ENCODE measurements around the gene SYNDIG1.

SYNDIG1 gene

GRCh38 chr20:24580855-24581254 is 111.4 kb downstream of the SYNDIG1 start:
- TF ChIP-seq CTCF (conservative IDR thresholded peaks at IDR 0.05; ENCODE audit: low read depth, low read length), result no peak
- no peak for DNase-seq (ENCODE audit: low read depth)
- H3K4me3 ChIP-seq (ENCODE audit: low read depth, low read length), result no peak overlapping the region

- DNase-seq (ENCODE audit: low read depth), result no peak
- no peak for TF ChIP-seq CTCF (conservative IDR thresholded peaks at IDR 0.05; ENCODE audit: low read depth, low read length)
- H3K4me3 ChIP-seq (ENCODE audit: low read depth, low read length), result no peak overlapping the region
Measured at GRCh38 chr20:24581443-24582170, 112.2 kb downstream of the SYNDIG1 start.

GRCh38 chr20:24582373-24583168 is 113.1 kb downstream of the SYNDIG1 start:
- no peak overlapping the region for H3K4me3 ChIP-seq (ENCODE audit: low read depth, low read length)
- TF ChIP-seq CTCF (conservative IDR thresholded peaks at IDR 0.05; ENCODE audit: low read depth, low read length), result no peak
- DNase-seq (ENCODE audit: low read depth), result no peak

GRCh38 chr20:24583169-24583792 is 113.9 kb downstream of the SYNDIG1 start:
- no peak for TF ChIP-seq CTCF (conservative IDR thresholded peaks at IDR 0.05; ENCODE audit: low read depth, low read length)
- DNase-seq (ENCODE audit: low read depth), result no peak
- H3K4me3 ChIP-seq (ENCODE audit: low read depth, low read length), result no peak overlapping the region

- H3K4me3 ChIP-seq (ENCODE audit: low read depth, low read length), result no peak overlapping the region
- no peak for DNase-seq (ENCODE audit: low read depth)
- no peak for TF ChIP-seq CTCF (conservative IDR thresholded peaks at IDR 0.05; ENCODE audit: low read depth, low read length)
Measured at GRCh38 chr20:24584078-24584477, 114.6 kb downstream of the SYNDIG1 start.

GRCh38 chr20:24584538-24585356 is 115.3 kb downstream of the SYNDIG1 start:
- peak; percentile 62 for DNase-seq (ENCODE audit: low read depth)
- TF ChIP-seq CTCF (conservative IDR thresholded peaks at IDR 0.05; ENCODE audit: low read depth, low read length), result no peak
- H3K4me3 ChIP-seq (ENCODE audit: low read depth, low read length), result no peak overlapping the region

All from choroid plexus epithelial cell (primary cell).